ENCODE measurements around the gene MMP28. TPM values are rescaled to one million over a fixed set of nuclear protein-coding genes. Genes with fewer than 3 reads are reported as not detected.

MMP28 gene
- total RNA-seq, 2 donors from 2014 or later: 8.3 to 15.2 TPM

DNA sequence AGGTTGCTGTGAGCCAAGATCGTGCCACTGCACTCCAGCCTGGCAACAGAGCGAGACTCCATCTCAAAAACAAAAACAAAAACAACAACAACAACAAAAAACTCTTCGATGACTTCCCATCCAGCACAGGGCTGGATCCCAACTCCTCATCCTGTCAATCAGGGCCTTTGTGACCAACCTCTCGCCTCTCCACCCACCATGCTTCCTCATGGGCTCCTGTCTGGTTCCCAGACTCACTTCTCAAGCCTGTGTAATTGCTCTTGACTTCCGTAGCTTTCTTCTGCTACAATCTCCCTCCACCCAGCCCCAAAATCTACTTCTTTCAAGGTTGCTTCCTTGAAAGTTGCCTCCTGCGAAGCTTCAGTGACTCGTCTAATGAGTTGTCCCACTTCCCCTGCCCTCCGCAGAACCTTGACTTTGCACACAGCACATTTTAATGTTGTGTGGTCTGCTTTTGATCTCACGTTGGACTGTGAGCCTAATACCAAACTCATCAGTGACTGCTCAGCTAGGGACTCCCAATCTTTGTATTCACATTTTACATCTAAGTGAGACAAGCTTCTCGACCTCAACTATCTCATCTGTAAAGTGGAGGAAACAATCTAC, 64.9 kb downstream of the MMP28 start:
- Histone ChIP-seq H3K36me3 (replicated peaks in 1 of 2; ENCODE audit: insufficient read depth in 1 of 2, low read depth in 2 of 2) (no peaks in the 10 kb centered on the region), H3K4me3 (no peak overlapping the region), H3K9me3 (no peaks in the 10 kb centered on the region), H3K4me1 (peaks cover 32% of the 10 kb centered on the region), H3K27ac (no peak overlapping the region), H3K27me3 (no peaks in the 10 kb centered on the region)
- intact Hi-C loops (cut with DNase I): no loop called here
- TF ChIP-seq, protein P1, sequence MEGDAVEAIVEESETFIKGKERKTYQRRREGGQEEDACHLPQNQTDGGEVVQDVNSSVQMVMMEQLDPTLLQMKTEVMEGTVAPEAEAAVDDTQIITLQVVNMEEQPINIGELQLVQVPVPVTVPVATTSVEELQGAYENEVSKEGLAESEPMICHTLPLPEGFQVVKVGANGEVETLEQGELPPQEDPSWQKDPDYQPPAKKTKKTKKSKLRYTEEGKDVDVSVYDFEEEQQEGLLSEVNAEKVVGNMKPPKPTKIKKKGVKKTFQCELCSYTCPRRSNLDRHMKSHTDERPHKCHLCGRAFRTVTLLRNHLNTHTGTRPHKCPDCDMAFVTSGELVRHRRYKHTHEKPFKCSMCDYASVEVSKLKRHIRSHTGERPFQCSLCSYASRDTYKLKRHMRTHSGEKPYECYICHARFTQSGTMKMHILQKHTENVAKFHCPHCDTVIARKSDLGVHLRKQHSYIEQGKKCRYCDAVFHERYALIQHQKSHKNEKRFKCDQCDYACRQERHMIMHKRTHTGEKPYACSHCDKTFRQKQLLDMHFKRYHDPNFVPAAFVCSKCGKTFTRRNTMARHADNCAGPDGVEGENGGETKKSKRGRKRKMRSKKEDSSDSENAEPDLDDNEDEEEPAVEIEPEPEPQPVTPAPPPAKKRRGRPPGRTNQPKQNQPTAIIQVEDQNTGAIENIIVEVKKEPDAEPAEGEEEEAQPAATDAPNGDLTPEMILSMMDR (IDR thresholded peaks at IDR 0.05): no peak
- no peak for TF ChIP-seq POLR2A (IDR thresholded peaks at IDR 0.05)
- ATAC-seq (no peak), DNase-seq (no peak)
- WGBS, 2 donors: 83 to 89% methylated on average over 10 of the region's 10 CpGs

DNA sequence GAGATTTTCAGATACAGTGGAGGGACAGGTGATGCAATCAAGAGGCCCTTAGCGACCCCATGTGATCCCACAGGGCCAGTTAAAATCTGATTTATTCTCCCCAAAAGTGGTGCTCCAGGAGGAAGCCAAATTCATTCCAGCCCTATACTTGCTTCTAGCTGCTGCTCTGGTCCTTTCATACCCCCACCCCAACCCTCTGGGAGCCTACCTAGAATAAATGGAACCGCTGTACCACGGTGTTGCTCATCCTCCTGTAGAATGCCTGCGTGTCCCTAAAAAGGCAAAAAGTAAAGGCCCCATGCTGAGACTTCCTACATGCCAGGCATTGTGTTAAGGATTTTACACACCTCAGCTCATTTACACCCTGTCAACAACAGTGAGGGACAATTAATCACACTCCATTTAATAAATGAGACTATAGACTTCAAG, 66.0 kb downstream of the MMP28 start:
- WGBS, 2 donors: 69 to 80% methylated on average over 4 of the region's 4 CpGs
- Histone ChIP-seq H3K27me3 (no peaks in the 10 kb centered on the region), H3K4me1 (peaks cover 32% of the 10 kb centered on the region), H3K27ac (no peak overlapping the region), H3K9me3 (no peaks in the 10 kb centered on the region), H3K4me3 (no peak overlapping the region), H3K36me3 (replicated peaks in 1 of 2; ENCODE audit: insufficient read depth in 1 of 2, low read depth in 2 of 2) (peaks cover 0 to 5% of the 10 kb centered on the region in 2 donors)
- intact Hi-C loops (cut with DNase I): no loop called here
- no peak for DNase-seq
- ATAC-seq: no peak
- TF ChIP-seq, protein P1 (IDR thresholded peaks at IDR 0.05): no peak
- no peak for TF ChIP-seq POLR2A (IDR thresholded peaks at IDR 0.05)

DNA sequence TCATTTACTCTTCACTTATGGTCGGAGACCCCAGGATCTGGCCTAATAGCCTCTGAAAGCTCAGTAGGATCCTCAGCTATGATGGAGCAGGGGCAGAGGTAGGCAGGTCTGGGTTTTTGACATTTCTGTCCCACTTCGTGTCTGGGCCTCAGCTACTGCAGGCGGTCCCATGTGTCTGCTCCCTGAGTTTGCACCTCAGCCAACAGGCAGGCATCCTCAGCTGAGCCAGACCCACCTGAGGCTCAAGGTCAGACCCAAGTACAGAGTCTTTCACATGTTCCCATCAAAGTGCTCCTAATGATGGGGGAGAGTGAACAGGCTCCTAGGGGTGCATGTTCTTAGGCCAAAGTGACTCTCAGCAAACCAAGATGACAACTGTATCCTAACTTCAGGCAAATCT, 66.9 kb downstream of the MMP28 start:
- 91 to 100% methylated on average over 2 to 3 of the region's 3 CpGs for WGBS, 2 donors
- H3K4me3 ChIP-seq: no peak overlapping the region
- H3K4me1 ChIP-seq: peaks cover 32% of the 10 kb centered on the region
- H3K27me3 ChIP-seq: no peaks in the 10 kb centered on the region
- peaks cover 0 to 13% of the 10 kb centered on the region in 2 donors for H3K36me3 ChIP-seq (replicated peaks in 1 of 2; ENCODE audit: insufficient read depth in 1 of 2, low read depth in 2 of 2)
- intact Hi-C loops (cut with DNase I): no loop called here
- no peak overlapping the region for H3K27ac ChIP-seq
- no peak for TF ChIP-seq POLR2A (IDR thresholded peaks at IDR 0.05)
- TF ChIP-seq, protein P1 (IDR thresholded peaks at IDR 0.05): no peak
- DNase-seq: no peak
- H3K9me3 ChIP-seq: no peaks in the 10 kb centered on the region
- no peak for ATAC-seq

DNA sequence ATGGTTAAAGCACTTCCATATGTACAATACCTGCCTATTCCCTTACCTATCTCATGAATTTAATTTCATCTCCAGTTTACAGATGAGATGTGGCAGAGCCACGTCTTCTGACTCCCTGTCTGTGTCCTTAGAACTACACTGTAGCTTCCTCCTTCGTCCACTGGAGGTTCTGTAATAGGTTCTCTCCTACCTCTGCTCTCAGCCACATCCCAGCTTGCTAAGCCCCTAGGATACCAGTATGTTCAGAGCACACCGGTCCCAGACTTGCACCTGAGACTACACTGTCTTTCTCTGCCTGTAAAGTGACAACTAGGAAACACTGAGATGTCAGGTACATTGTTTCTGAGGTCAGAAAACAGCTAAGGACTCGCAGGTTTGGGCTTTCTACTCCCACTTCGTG, 67.8 kb downstream of the MMP28 start:
- Histone ChIP-seq H3K4me1 (peaks cover 30% of the 10 kb centered on the region), H3K9me3 (no peaks in the 10 kb centered on the region), H3K27ac (peak overlapping the region in 1 of 4 donors; percentile 36), H3K4me3 (no peak overlapping the region), H3K27me3 (no peaks in the 10 kb centered on the region), H3K36me3 (replicated peaks in 1 of 2; ENCODE audit: insufficient read depth in 1 of 2, low read depth in 2 of 2) (peaks cover 0 to 15% of the 10 kb centered on the region in 2 donors)
- WGBS, 2 donors: 85 to 86% methylated on average over 5 of the region's 5 CpGs
- ATAC-seq (no peak), DNase-seq (no peak)
- TF ChIP-seq, protein P1 (IDR thresholded peaks at IDR 0.05): no peak
- TF ChIP-seq POLR2A (IDR thresholded peaks at IDR 0.05): no peak
- intact Hi-C loops (cut with DNase I): no loop called here

DNA sequence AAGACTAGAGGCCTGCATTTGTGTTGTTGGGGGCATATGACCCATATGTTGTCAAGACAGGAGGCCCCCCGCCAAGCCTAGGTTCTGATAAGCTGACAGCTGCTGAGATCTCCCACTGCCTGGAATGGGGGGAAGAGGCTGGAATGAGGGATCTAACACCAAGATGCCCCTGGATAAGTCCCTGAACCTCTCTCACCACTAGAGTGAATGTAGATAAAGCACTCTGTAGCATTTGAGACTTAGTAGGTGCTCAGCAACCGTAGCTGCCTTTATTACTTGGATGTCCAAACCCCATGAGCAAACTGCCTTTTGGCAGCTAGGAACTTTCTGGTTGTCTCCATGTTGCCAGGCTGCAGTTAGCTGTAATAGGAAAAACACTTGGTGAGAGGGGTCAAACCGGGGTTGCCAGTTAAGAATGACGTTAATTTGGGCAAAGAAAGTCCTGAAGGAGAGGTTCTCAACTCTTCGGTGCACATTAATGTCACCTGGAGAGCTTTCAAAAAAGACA, 68.4 kb downstream of the MMP28 start:
- Histone ChIP-seq H3K27me3 (no peaks in the 10 kb centered on the region), H3K4me1 (peaks cover 24% of the 10 kb centered on the region), H3K4me3 (no peak overlapping the region), H3K27ac (peak overlapping the region in 3 of 4 donors; percentile 32 to 53 (median 36)), H3K36me3 (replicated peaks in 1 of 2; ENCODE audit: insufficient read depth in 1 of 2, low read depth in 2 of 2) (peaks cover 0 to 15% of the 10 kb centered on the region in 2 donors), H3K9me3 (no peaks in the 10 kb centered on the region)
- WGBS, 2 donors: 65 to 67% methylated on average over 5 of the region's 5 CpGs
- TF ChIP-seq POLR2A (IDR thresholded peaks at IDR 0.05): no peak
- TF ChIP-seq, protein P1 (IDR thresholded peaks at IDR 0.05): no peak
- DNase-seq (no peak), ATAC-seq (no peak)
- intact Hi-C loops (cut with DNase I): no loop called here

All from body of pancreas (tissue), 4 donors.